ENCODE measurements around the gene IFNA5.

The IFNA5 gene

DNA sequence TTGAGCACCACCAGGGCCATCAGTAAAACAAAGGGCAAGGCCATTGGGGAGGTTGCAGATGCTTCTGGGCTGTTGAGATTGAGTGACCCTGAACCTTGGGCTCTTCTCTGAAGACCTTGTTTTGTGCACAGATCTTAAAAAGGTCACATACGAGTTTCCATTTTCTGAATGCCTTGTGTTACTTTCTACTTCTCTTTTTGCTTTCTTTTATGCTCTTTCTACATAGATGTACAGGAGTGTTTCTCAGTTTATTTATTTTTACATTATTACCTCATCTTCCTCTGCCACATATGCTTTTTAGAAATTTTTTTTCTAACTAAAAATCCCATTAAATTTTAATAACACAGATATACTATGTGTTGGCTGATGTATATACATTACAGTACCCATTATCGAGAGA is at the start of gene IFNA5:
IFNA5 (minus strand) TSS at position 101 of the 400 bp plus-strand sequence; CDS start at position 44, 57 bp downstream.
- no peak for DNase-seq

DNA sequence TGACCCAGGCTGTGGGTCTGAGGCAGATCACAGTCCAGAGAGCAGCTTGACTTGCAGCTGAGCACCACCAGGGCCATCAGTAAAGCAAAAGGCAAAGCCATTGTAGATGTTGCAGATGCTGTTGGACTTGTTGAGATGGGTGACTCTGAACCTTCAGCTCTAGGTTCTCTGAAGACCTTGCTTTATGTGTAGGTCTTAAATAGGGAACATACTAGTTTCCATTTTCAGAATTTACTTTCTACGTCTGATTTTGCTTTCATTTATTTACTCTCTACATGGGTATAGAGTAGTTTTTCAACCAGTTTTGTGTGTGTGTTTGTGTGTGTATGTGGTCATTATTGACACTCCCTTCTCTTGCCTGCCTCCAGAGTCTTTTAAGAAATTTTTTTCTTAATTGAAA is 45.7 kb upstream of the IFNA5 start, which contains the start of gene IFNA6:
IFNA6 (minus strand) TSS at position 101 of the 400 bp plus-strand sequence; CDS start at position 101, 0 bp downstream.
- no peak for DNase-seq

DNA sequence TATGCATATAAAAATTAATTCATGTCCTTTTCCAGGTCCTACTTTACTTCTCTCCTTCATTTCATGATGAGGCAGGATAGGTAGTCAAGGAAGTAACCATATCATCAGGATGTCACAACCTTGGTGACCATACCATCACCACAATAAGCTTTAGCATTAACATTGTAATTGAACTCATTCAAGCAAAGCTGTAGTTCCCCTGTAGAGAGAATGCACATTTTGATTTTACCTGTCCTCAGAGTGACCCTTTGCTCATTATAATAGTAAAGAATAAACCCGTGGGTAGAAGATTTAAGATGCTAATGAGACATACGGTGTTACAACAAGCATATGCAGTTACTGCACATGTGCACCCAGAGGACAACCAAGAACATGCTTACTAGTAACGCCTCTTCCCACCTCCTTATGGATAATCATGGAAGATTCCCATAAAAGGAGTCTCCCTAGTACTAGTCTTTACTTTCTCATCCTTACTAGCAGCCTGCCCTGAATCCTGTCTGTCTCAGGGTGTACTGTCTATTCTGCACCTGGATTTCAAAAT is 43.4 kb upstream of the IFNA5 start:
- no peak for DNase-seq

DNA sequence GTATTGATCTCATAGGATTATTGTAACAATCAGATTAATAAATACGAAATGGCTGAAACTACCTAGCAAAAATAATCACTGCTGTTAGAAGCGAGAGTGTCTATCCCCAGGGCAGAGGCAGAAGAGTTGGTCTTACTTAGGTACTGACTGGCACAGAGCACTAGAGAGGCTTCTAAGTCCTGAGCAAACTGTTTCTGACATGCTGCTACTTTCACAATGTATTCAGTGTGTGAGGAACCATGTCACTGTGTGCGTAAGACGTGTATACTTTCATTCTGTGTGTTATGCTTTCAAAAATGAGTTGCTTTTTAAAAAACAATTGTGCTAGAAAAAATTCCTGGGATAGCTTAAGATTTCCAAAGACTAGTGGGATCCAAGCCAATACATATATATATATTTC is 35.6 kb upstream of the IFNA5 start:
- DNase-seq, result no peak

DNA sequence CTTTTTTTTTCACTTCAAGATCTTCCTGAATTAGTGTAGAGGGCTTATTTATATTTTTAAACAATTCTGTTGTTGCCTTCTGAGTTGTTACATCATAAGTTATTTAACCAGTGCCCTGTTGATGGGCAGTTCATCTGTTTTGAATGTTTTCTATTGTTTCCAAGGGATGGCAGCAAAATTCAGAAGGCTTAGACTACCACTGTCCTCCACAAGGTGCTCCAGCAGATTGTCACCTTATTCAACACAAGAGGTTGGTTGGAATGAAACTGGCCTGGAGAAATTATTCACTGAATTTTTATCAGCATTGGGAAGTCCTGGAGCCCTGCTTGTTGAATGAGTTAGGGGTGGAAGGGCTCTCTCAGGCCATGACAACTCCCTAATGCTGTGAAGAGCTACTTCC is 31.3 kb upstream of the IFNA5 start:
- no peak for DNase-seq

- peak; percentile 59 for DNase-seq
Observed at GRCh38 chr9:21334701-21335632, 29.9 kb upstream of the IFNA5 start, which contains the start of gene KLHL9. Gene KLHL9 (minus strand): TSS chr9:21335404. CDS start chr9:21334859, 545 bp downstream.

DNA sequence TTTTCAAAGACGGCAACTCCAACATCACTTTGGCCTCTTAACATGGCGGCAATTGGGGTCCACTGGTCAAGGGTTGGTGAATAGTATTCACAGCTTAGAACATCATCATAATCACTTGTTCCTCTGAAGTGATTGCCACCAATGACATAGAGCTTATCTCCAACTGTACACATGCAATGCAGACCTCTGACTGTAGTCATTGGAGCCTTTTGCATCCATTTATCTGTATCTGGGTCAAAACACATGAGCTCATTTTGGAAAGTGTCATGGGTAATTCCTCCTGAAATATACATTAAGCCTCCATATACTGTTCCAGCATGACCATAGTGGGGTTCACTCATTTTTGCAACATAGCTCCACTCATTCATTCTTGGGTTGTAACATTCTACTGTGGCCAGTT is 28.1 kb upstream of the IFNA5 start:
- DNase-seq, result no peak

DNA sequence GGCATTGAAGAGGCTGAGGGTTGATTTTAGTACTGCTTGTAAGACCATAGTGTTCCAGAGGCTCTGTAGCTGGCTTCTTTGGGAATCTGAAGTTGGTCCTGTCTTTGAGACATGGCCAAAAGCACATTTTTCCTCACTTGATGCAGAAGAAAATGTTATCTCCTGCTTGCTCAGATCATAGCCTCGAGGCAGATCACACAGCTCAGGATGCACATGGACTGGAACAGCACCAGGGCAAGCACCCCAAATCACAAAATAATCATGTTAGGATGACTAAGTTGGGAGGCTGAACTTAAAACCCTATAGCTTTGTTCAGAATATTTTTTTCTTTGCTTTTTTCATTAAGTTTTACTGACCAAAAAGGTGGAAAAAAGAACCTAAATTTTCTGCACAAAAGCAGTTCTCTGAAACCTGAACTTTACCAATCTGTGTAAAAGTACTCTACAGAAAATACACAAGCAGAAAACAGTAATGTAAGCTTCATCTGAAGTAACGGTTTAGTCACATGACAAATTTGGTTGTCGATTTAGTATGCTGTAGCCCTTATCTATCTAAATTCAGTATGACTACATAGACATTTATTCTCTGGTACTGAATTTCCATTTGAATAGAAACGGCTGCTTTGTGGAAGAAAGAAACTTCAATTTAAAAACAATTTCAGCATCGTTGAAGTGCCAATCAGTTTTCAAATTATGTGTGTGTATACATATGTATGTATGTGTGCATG is 26.7 kb upstream of the IFNA5 start:
- no peak for DNase-seq

- peak; percentile 45 for DNase-seq
Observed at GRCh38 chr9:21326526-21327139, 21.5 kb upstream of the IFNA5 start.

DNA sequence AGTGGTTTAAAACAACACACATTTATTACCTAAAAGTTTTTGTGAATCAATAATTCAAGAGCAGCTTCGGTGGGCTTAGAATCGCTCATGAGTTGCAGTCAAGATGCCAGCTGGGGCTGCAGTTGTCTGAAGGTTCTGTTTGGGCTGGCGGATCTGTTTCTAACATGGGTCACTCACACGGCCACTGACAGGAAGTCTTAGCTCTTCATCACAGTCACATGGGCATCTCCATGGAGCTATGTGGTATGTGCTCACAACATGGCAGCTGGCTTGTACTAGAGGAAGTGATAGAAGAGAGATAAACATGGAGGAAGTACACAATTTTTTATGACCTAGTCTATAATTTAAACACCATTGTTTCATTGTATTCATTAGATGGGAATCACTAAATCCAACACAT is 18.9 kb upstream of the IFNA5 start:
- DNase-seq, result no peak

DNA sequence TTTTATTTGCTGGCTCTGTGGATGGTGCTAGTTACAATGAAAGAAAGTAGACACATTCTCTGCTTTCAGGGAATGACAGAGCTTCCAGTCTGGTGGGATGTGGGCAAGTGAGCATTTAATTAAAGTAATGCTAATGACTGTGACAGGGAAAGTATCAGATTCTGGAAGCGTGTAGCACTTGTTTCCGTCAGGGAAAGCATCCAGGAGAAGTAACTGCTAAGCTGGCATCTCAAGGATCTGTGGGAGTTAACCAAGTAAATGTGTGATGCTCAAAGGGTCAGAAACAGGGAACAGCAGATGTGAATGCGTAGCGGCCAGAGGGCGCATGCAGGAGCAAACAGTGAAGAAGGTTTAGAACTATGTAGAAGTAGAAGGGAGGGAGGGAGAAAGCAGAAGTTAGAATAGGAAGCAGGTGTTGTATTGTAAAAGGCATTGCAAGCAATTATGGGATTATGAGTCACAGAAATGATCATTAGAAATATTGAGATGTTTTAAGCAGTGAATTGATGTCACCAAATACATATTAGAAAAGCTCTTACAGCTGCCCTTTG is 17.9 kb upstream of the IFNA5 start:
- no peak for DNase-seq

DNA sequence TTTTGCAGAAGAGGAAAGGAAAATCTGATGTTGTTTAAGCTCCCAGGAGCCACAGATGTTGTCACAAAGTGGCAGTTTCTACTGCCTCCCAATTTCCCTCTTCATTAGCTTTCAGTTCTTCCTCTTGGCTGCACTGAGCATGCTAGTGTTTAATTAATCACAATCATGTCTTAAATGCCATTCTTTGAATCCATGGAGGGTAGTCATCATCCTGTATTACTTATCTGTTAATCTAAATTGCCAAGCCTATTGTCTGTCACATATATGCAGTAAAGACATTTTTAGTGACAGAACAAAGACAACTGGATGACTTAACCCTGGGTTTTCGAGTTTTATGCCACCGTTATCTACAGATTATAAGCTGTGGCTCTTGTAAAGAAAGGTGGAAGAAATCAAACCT is 15.4 kb upstream of the IFNA5 start:
- no peak for DNase-seq

DNA sequence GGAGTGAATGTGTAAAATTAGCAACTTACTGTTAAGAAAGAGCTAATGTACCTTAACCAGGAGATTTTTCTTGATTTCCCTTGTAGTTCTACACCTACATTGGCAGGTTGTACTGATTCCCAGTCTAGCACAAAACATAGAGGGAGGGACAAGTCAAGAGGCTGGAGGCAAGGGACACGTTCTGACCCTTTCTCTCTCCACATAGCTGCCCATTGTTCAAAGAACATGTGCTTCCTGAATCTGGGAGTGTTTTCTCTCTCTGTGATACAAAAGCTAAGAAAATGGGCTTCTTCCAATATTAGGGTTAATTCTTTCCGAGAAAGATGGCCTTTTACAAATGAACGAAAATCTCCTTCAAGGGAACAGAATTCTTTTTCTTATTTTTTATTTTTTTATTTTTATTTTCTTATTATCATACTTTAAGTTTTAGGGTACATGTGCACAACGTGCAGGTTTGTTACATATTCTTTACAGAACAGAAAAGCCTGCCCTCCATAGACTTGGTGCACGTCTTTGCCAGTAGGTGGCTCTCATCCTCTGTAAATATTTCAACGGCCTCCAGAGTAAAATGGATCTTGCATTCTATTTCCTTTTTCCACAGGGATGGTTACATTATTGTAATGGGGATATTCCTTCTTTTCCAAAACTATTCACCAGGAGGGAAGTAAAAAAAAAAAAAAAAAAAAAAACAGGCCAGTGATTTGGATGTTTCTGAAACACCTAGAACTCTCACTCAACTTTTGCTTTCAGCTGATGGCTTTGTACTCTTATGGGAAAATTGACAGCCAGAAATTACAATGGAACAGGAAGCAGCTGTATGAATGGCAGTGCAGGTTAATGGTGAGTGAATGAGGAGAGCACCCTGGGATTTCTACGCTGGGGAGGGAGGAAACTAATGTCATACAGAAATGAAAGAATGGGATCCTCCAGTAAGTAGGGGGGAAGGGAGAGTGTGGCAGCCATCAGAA is 13.1 kb upstream of the IFNA5 start:
- peak; percentile 51 for DNase-seq

DNA sequence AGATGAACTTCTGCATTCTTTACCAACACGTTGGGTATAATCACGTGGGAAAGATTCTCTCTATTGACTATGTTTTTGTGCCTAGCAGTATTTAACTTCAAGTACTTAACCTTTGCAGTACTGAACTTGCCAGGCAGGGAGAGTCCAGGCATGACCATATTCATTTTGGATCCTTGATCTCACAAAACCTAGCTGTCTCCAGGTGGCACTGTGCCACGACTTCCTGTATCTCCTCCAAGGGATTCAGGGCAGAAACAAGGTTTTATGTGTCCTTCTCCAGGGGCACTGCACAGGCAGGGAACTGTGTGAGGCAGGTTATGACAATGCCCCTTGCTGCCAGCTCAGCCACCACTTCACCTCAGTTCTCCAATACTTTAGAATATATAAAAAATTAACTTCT is 11.7 kb upstream of the IFNA5 start:
- no peak for DNase-seq

GRCh38 chr9:21316032-21316842 is 11.1 kb upstream of the IFNA5 start:
- DNase-seq, result no peak

GRCh38 chr9:21314152-21314551 is 9.0 kb upstream of the IFNA5 start:
- DNase-seq, result no peak

- DNase-seq, result no peak
Observed at GRCh38 chr9:21311889-21312288, 6.8 kb upstream of the IFNA5 start.

DNA sequence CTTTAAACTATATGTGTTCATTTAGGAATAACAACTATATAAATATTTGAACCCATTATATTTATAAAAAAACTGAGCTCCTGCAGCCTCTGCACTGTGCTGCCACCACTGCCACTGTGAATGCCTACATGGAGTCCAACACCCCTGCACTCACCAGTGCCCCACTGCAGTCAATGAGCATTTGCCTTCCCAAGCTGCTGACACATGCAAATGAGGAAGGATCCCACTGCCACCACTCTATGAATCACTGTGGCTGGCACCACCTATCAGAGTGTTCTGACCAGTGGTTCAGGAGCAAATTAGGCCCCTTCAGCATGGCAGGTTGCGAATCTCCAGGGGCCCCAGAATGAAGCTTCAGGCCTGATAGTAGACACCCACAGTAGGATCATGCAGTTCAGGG is 9.1 kb downstream of the IFNA5 start:
- DNase-seq, result no peak

- DNase-seq, result no peak
Observed at GRCh38 chr9:21294904-21295538, 10.1 kb downstream of the IFNA5 start.

DNA sequence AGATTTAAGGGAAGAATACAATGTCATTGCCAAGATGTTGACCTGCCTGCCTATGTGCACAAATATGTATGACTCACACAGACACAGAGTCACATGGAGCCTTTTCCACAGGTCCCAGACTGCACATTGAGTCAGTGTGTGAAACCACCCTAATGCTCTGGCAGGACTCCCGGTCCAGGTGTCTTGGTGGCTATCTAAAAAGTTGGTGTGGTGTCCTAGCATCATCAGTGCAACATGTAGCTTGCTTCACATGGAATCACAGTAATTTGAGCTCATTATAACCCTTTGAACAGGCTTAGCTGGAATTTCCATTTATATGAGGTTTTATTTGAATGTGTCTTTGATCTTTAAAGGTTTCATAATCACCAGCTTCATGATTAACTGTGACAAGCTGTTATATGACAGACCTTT is 10.7 kb downstream of the IFNA5 start:
- DNase-seq, result no peak
